Neuronal stem cell (in vitro differentiated cells): ENCODE data around the gene CPEB1.

ENCODE experiments used
- DNase-seq: peaks from one replicate; pipeline ENCODE4 v3.0.0-alpha.2; 2013; ENCODE audit warnings: low spot score
- H2AFZ ChIP-seq: one replicate; pipeline ENCODE4 v1.6.1; 2013; ENCODE audit warnings: mild to moderate bottlenecking, low read length, inconsistent platforms
- H2AK5ac ChIP-seq: 2 replicates; pipeline ENCODE4 v1.6.1; 2013; ENCODE audit warnings: low read depth, mild to moderate bottlenecking, inconsistent platforms, low read length, moderate library complexity, mixed read lengths
- H2BK120ac ChIP-seq: 2 replicates; pipeline ENCODE4 v1.6.1; 2013; ENCODE audit warnings: low read depth, mild to moderate bottlenecking, inconsistent platforms, low read length, moderate library complexity, mixed read lengths
- H2BK12ac ChIP-seq: one replicate; pipeline ENCODE4 v1.6.1; 2013; ENCODE audit warnings: low read length, inconsistent platforms
- H2BK15ac ChIP-seq: 2 replicates; pipeline ENCODE4 v1.6.1; 2013; ENCODE audit warnings: mild to moderate bottlenecking, low read length, inconsistent platforms, mixed read lengths
- H2BK5ac ChIP-seq: one replicate; pipeline ENCODE4 v1.6.1; 2013; ENCODE audit warnings: inconsistent platforms, mild to moderate bottlenecking, low read length, moderate library complexity
- H3K14ac ChIP-seq: one replicate; pipeline ENCODE4 v1.6.1; 2013; ENCODE audit warnings: low read length, inconsistent platforms
- H3K18ac ChIP-seq: 2 replicates; pipeline ENCODE4 v1.6.1; 2013; ENCODE audit warnings: low read length, inconsistent platforms
- H3K23ac ChIP-seq: 2 replicates; pipeline ENCODE4 v1.6.1; 2013; ENCODE audit warnings: low read depth, mild to moderate bottlenecking, mixed read lengths, low read length, inconsistent platforms; ENCODE audit not compliant: poor library complexity
- H3K27ac ChIP-seq: replicated peaks from 3 replicates; pipeline ENCODE4 v1.5.1; 2013; ENCODE audit warnings: low read length, inconsistent platforms
- H3K27me3 ChIP-seq, 3 experiments: 2 replicates each; pipeline ENCODE4 v1.6.1; 2013; ENCODE audit warnings: low read length in 3 of 3, mild to moderate bottlenecking in 2 of 3, inconsistent platforms in 1 of 3, low read depth in 1 of 3, mixed read lengths in 1 of 3, moderate library complexity in 1 of 3; ENCODE audit not compliant: control insufficient read depth in 3 of 3, insufficient read depth in 3 of 3
- H3K36me3 ChIP-seq, 2 donors: replicated peaks in 1 of 2; 2 replicates each; pipeline ENCODE4 v1.6.1; 2013; ENCODE audit warnings: low read length in 2 of 2; ENCODE audit not compliant: control insufficient read depth in 2 of 2, insufficient read depth in 2 of 2
- H3K4ac ChIP-seq: 2 replicates; pipeline ENCODE4 v1.6.1; 2013; ENCODE audit warnings: inconsistent platforms, mild to moderate bottlenecking, low read length, moderate library complexity
- H3K4me1 ChIP-seq, 2 donors: 1 replicate in 1 of 2; 2 replicates in 1 of 2; pipeline ENCODE4 v1.6.1; 2013; ENCODE audit warnings: low read length in 2 of 2, low read depth in 1 of 2; ENCODE audit not compliant: control insufficient read depth in 2 of 2, insufficient read depth in 1 of 2
- H3K4me2 ChIP-seq: one replicate; pipeline ENCODE4 v1.6.1; 2013; ENCODE audit warnings: mild to moderate bottlenecking, low read length, inconsistent platforms; ENCODE audit not compliant: insufficient read depth, poor library complexity, severe bottlenecking
- H3K4me3 ChIP-seq, 2 donors: 2 replicates each; pipeline ENCODE4 v1.5.1; 2013; ENCODE audit warnings: low read length in 2 of 2, mild to moderate bottlenecking in 2 of 2, inconsistent platforms in 1 of 2, moderate library complexity in 1 of 2
- H3K79me1 ChIP-seq: one replicate; pipeline ENCODE4 v1.6.1; 2013; ENCODE audit warnings: low read depth, mild to moderate bottlenecking, inconsistent platforms, low read length, moderate library complexity
- H3K9ac ChIP-seq: one replicate; pipeline ENCODE4 v1.6.1; 2013; ENCODE audit warnings: mild to moderate bottlenecking, low read depth, low read length, inconsistent platforms; ENCODE audit not compliant: poor library complexity
- H3K9me3 ChIP-seq, 2 donors: replicated peaks in 1 of 2; 2 replicates each; pipeline versions ENCODE3 to v1.6.1; 2013; ENCODE audit warnings: low read length in 2 of 2, mild to moderate bottlenecking in 2 of 2, inconsistent platforms in 1 of 2, low read depth in 1 of 2, mixed read lengths in 1 of 2, moderate library complexity in 1 of 2; ENCODE audit not compliant: control insufficient read depth in 2 of 2, insufficient read depth in 1 of 2
- H4K8ac ChIP-seq: one replicate; pipeline ENCODE4 v1.6.1; 2013; ENCODE audit warnings: low read depth, mild to moderate bottlenecking, inconsistent platforms, low read length, moderate library complexity
- H4K91ac ChIP-seq: one replicate; pipeline ENCODE4 v1.6.1; 2013; ENCODE audit warnings: low read length, low read depth, mild to moderate bottlenecking, inconsistent platforms; ENCODE audit not compliant: poor library complexity
- WGBS, 2 donors: extraction: QIAGEN DNeasy Blood & Tissue Kit; methylation state at CpG; one replicate each; pipeline ENCODE4 v1.1.7; 2013; ENCODE audit warnings: missing lambda C conversion rate in 2 of 2, mixed read lengths in 1 of 2; ENCODE audit not compliant: insufficient read length in 2 of 2, insufficient replicate concordance in 1 of 2; ENCODE audit errors: extremely low coverage in 2 of 2; 5-methylcytosine and 5-hydroxymethylcytosine counted together

The CPEB1 gene

GRCh38 chr15:82621970-82622369, 25.2 kb downstream of the CPEB1 start:
- H3K4me2 ChIP-seq: no peak overlapping the region
- H2BK15ac ChIP-seq: no peak overlapping the region
- H2BK12ac ChIP-seq: no peak overlapping the region
- H3K9me3 ChIP-seq: peaks cover 0 to 1% of the 10 kb centered on the region in 2 donors
- H3K4me1 ChIP-seq: no peaks in the 10 kb centered on the region
- no peak overlapping the region for H2AFZ ChIP-seq
- no peak overlapping the region for H4K8ac ChIP-seq
- H2AK5ac ChIP-seq: no peak overlapping the region
- H3K27ac ChIP-seq: no peak overlapping the region
- DNase-seq: no peak
- H3K79me1 ChIP-seq: no peaks in the 10 kb centered on the region
- no peak overlapping the region for H2BK5ac ChIP-seq
- H3K9ac ChIP-seq: no peak overlapping the region
- H3K4me3 ChIP-seq: no peak overlapping the region
- H2BK120ac ChIP-seq: no peak overlapping the region
- H3K27me3 ChIP-seq: peaks cover 0 to 5% (median 0%) of the 10 kb centered on the region in 3 experiments
- H3K18ac ChIP-seq: no peak overlapping the region
- no peak overlapping the region for H3K14ac ChIP-seq
- no peaks in the 10 kb centered on the region for H3K36me3 ChIP-seq
- H4K91ac ChIP-seq: no peak overlapping the region
- peak overlapping the region; percentile 75 for H3K23ac ChIP-seq
- no CpG with 5 or more reads among the region's 1 CpG for WGBS, 2 donors
- no peak overlapping the region for H3K4ac ChIP-seq

DNA sequence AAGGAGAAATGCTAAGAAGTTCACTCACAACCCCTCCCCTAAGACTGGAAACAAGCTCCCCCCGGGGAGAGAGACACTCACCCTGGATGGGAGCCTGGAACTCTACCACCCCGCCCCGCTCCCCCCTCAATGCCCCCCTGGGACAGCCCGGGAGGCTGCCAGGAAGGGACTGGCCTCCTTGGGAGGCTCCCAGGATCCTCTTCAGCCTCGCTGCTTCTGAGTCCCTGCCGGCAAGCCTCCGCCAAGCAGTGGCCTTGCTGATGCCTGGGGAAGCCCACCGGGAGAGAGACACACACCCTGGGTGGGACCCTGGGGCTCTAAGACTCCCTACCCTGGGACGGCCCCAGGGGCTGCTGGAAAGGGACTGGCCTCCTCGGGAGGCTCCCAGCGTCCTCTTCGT, 33.4 kb downstream of the CPEB1 start:
- no peaks in the 10 kb centered on the region for H3K4me1 ChIP-seq
- no peak overlapping the region for H2AFZ ChIP-seq
- no peak overlapping the region for H4K91ac ChIP-seq
- H2BK5ac ChIP-seq: no peak overlapping the region
- peak overlapping the region; percentile 41 for H2BK12ac ChIP-seq
- H2AK5ac ChIP-seq: no peak overlapping the region
- DNase-seq: no peak
- H3K4ac ChIP-seq: no peak overlapping the region
- no peak overlapping the region for H3K9ac ChIP-seq
- no peaks in the 10 kb centered on the region for H3K79me1 ChIP-seq
- H3K23ac ChIP-seq: no peak overlapping the region
- no peak overlapping the region for H4K8ac ChIP-seq
- H3K4me3 ChIP-seq: no peak overlapping the region
- peaks cover 0 to 14% (median 0%) of the 10 kb centered on the region in 3 experiments for H3K27me3 ChIP-seq
- no peak overlapping the region for H3K18ac ChIP-seq
- no peak overlapping the region for H2BK120ac ChIP-seq
- no peak overlapping the region for H3K27ac ChIP-seq
- no peaks in the 10 kb centered on the region for H3K36me3 ChIP-seq
- no peak overlapping the region for H3K4me2 ChIP-seq
- H3K14ac ChIP-seq: no peak overlapping the region
- no peak overlapping the region for H2BK15ac ChIP-seq
- H3K9me3 ChIP-seq: no peaks in the 10 kb centered on the region
- no CpG with 5 or more reads among the region's 12 CpGs for WGBS, 2 donors

DNA sequence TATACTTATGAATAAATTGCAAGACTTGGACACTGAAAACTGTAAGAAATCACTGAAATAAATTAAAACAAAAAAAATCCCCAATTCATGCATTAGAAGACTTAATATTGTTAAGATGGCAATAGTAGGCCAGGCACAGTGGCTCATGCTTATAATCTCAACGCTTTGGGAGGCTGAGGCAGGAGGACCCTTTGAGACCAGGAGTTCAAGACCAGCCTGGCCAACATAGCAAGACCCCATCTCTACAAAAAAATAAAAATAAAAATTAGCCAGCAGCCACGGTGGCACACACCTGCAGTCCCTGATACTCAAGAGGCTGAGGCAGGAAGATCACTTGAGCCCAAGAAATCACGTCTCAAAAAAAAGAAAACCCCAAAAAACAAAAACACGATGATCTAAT, 35.8 kb downstream of the CPEB1 start:
- no peak overlapping the region for H3K4ac ChIP-seq
- peaks cover 0 to 14% (median 0%) of the 10 kb centered on the region in 3 experiments for H3K27me3 ChIP-seq
- no peak for DNase-seq
- no peak overlapping the region for H3K4me3 ChIP-seq
- H4K8ac ChIP-seq: no peak overlapping the region
- no peak overlapping the region for H3K9ac ChIP-seq
- no peaks in the 10 kb centered on the region for H3K9me3 ChIP-seq
- H2BK12ac ChIP-seq: no peak overlapping the region
- no peaks in the 10 kb centered on the region for H3K4me1 ChIP-seq
- no peaks in the 10 kb centered on the region for H3K36me3 ChIP-seq
- WGBS, 2 donors: no CpG with 5 or more reads among the region's 4 CpGs
- H2AFZ ChIP-seq: no peak overlapping the region
- H2BK120ac ChIP-seq: no peak overlapping the region
- H3K79me1 ChIP-seq: no peaks in the 10 kb centered on the region
- H3K4me2 ChIP-seq: no peak overlapping the region
- H3K23ac ChIP-seq: no peak overlapping the region
- H2AK5ac ChIP-seq: no peak overlapping the region
- no peak overlapping the region for H2BK15ac ChIP-seq
- no peak overlapping the region for H2BK5ac ChIP-seq
- no peak overlapping the region for H3K18ac ChIP-seq
- H3K27ac ChIP-seq: no peak overlapping the region
- H3K14ac ChIP-seq: no peak overlapping the region
- H4K91ac ChIP-seq: no peak overlapping the region

GRCh38 chr15:82602195-82602594, 45.0 kb downstream of the CPEB1 start:
- H3K36me3 ChIP-seq: no peaks in the 10 kb centered on the region
- H2BK5ac ChIP-seq: no peak overlapping the region
- peaks cover 0 to 9% (median 0%) of the 10 kb centered on the region in 3 experiments for H3K27me3 ChIP-seq
- no peak overlapping the region for H2BK12ac ChIP-seq
- H3K9ac ChIP-seq: no peak overlapping the region
- no peak for DNase-seq
- no peak overlapping the region for H4K8ac ChIP-seq
- no peaks in the 10 kb centered on the region for H3K4me1 ChIP-seq
- no peak overlapping the region for H3K4ac ChIP-seq
- H3K4me2 ChIP-seq: no peak overlapping the region
- H4K91ac ChIP-seq: no peak overlapping the region
- no CpG with 5 or more reads among the region's 5 CpGs for WGBS, 2 donors
- H3K23ac ChIP-seq: no peak overlapping the region
- H2BK15ac ChIP-seq: no peak overlapping the region
- H2AFZ ChIP-seq: no peak overlapping the region
- no peak overlapping the region for H3K27ac ChIP-seq
- H3K9me3 ChIP-seq: no peaks in the 10 kb centered on the region
- H3K4me3 ChIP-seq: no peak overlapping the region
- H3K14ac ChIP-seq: no peak overlapping the region
- H2BK120ac ChIP-seq: no peak overlapping the region
- no peak overlapping the region for H3K18ac ChIP-seq
- no peak overlapping the region for H2AK5ac ChIP-seq
- H3K79me1 ChIP-seq: no peaks in the 10 kb centered on the region
